ENCODE results near the gene RTP2.

The RTP2 gene

DNA sequence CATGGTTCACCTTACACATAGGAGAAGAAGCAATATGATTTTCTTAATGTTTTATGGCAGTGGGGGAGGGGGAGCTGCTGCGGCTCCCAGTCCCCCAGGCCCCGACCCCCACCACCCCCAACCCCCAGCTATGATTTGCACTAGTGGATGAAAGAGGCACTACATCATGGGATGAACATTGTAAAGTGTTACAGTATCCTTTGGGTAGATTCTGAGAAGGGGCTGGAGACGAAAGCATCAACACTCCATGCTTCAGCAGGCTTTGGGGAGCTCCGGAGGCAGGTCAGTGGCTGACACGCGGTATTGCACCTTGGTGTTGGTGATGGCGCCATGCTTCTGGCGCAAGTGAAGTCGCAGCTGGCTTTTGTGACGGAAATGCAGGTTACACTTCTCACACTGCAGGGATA, 19.9 kb upstream of the RTP2 start:
- TF ChIP-seq, protein P1, sequence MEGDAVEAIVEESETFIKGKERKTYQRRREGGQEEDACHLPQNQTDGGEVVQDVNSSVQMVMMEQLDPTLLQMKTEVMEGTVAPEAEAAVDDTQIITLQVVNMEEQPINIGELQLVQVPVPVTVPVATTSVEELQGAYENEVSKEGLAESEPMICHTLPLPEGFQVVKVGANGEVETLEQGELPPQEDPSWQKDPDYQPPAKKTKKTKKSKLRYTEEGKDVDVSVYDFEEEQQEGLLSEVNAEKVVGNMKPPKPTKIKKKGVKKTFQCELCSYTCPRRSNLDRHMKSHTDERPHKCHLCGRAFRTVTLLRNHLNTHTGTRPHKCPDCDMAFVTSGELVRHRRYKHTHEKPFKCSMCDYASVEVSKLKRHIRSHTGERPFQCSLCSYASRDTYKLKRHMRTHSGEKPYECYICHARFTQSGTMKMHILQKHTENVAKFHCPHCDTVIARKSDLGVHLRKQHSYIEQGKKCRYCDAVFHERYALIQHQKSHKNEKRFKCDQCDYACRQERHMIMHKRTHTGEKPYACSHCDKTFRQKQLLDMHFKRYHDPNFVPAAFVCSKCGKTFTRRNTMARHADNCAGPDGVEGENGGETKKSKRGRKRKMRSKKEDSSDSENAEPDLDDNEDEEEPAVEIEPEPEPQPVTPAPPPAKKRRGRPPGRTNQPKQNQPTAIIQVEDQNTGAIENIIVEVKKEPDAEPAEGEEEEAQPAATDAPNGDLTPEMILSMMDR (IDR thresholded peaks at IDR 0.05; ENCODE audit: low read length) = no peak
- no peak for TF ChIP-seq EZH2phosphoT487 (IDR thresholded peaks at IDR 0.05; ENCODE audit: low read length)
- TF ChIP-seq EZH2 (optimal IDR thresholded peaks at IDR 0.05; ENCODE audit: low read depth, low read length) = no peak

DNA sequence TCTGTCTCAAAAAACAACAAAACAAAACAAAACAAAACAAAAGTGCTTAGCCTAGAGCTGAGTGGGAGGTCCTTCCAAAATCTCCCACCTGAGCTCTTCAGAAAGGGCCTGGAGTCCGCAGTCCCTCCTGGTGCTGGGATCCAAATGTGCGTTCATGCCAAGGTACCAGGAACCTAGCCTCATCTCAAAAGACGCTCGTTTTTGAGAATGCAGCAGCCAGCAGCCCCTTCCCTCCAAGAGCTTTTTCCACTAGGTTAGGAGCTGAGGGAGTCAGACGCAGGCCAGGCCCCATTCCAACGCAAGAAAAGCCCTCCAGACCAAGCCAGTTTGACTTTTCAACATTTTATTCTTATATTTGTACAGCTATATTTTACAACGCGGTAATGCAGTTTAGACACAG, 18.7 kb upstream of the RTP2 start:
- Histone ChIP-seq H3K4me2 (ENCODE audit: low read depth, low read length) (no peak overlapping the region), H2AFZ (ENCODE audit: low read length) (no peak overlapping the region), H3K36me3 (replicated peaks; ENCODE audit: insufficient read depth, low read length) (no peaks in the 10 kb centered on the region), H3K9ac (ENCODE audit: low read length) (no peak overlapping the region), H3F3A (ENCODE audit: insufficient read depth, low read length) (no peaks in the 10 kb centered on the region), H3K9me2 (replicated peaks; ENCODE audit: insufficient read depth, low read length) (no peaks in the 10 kb centered on the region), H3K9me3 (replicated peaks; ENCODE audit: insufficient read depth, low read length) (no peaks in the 10 kb centered on the region), H3K4me1 (ENCODE audit: low read length) (no peaks in the 10 kb centered on the region), H3K79me2 (ENCODE audit: low read length) (no peaks in the 10 kb centered on the region), H3K4me3 (ENCODE audit: low read length) (no peak overlapping the region), H4K20me1 (ENCODE audit: insufficient read depth, low read length) (no peaks in the 10 kb centered on the region), H3K27me3 (replicated peaks; ENCODE audit: insufficient read depth, low read length) (no peaks in the 10 kb centered on the region), H3K27ac (ENCODE audit: low read length) (no peak overlapping the region)
- DNase-seq = no peak
- TF ChIP-seq, protein P1 (IDR thresholded peaks at IDR 0.05; ENCODE audit: low read length) = no peak
- no peak for TF ChIP-seq EZH2 (optimal IDR thresholded peaks at IDR 0.05; ENCODE audit: low read depth, low read length)
- no peak for TF ChIP-seq EZH2phosphoT487 (IDR thresholded peaks at IDR 0.05; ENCODE audit: low read length)

More for the DNA sequence above, 19.9 kb upstream of the RTP2 start:
- Histone ChIP-seq H3K36me3 (replicated peaks; ENCODE audit: insufficient read depth, low read length) (no peaks in the 10 kb centered on the region), H4K20me1 (ENCODE audit: insufficient read depth, low read length) (no peaks in the 10 kb centered on the region), H3K9me2 (replicated peaks; ENCODE audit: insufficient read depth, low read length) (no peaks in the 10 kb centered on the region), H3K4me2 (ENCODE audit: low read depth, low read length) (no peak overlapping the region), H3K27ac (ENCODE audit: low read length) (no peak overlapping the region), H3K9ac (ENCODE audit: low read length) (no peak overlapping the region), H3K9me3 (replicated peaks; ENCODE audit: insufficient read depth, low read length) (no peaks in the 10 kb centered on the region), H3K79me2 (ENCODE audit: low read length) (no peaks in the 10 kb centered on the region), H3K4me3 (ENCODE audit: low read length) (no peak overlapping the region), H2AFZ (ENCODE audit: low read length) (no peak overlapping the region), H3F3A (ENCODE audit: insufficient read depth, low read length) (no peaks in the 10 kb centered on the region), H3K4me1 (ENCODE audit: low read length) (no peaks in the 10 kb centered on the region), H3K27me3 (replicated peaks; ENCODE audit: insufficient read depth, low read length) (no peaks in the 10 kb centered on the region)
- DNase-seq = no peak

DNA sequence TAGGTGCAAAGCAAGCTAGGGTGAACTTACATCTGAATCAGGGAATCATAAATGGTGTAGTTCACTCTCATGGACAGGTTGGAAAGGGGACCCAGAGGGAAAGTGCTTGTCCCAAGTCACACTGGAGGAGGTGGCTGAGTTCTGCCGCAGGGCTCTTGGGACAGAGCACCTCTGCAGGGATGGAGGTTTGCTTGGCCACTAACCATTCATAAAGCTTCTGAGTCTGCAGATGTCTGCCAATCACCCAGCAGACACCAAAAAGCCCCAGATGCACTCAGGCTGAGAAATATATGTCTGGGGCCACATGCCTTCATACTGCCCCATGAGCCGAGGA, 17.9 kb upstream of the RTP2 start:
- Histone ChIP-seq H3K4me3 (ENCODE audit: low read length) (no peak overlapping the region), H3K4me1 (ENCODE audit: low read length) (no peaks in the 10 kb centered on the region), H3F3A (ENCODE audit: insufficient read depth, low read length) (no peaks in the 10 kb centered on the region), H2AFZ (ENCODE audit: low read length) (no peak overlapping the region), H3K9me3 (replicated peaks; ENCODE audit: insufficient read depth, low read length) (no peaks in the 10 kb centered on the region), H3K27me3 (replicated peaks; ENCODE audit: insufficient read depth, low read length) (no peaks in the 10 kb centered on the region), H3K27ac (ENCODE audit: low read length) (no peak overlapping the region), H3K9ac (ENCODE audit: low read length) (no peak overlapping the region), H3K9me2 (replicated peaks; ENCODE audit: insufficient read depth, low read length) (no peaks in the 10 kb centered on the region), H3K36me3 (replicated peaks; ENCODE audit: insufficient read depth, low read length) (no peaks in the 10 kb centered on the region), H3K4me2 (ENCODE audit: low read depth, low read length) (no peak overlapping the region), H3K79me2 (ENCODE audit: low read length) (no peaks in the 10 kb centered on the region), H4K20me1 (ENCODE audit: insufficient read depth, low read length) (no peaks in the 10 kb centered on the region)
- DNase-seq = no peak
- TF ChIP-seq EZH2phosphoT487 (IDR thresholded peaks at IDR 0.05; ENCODE audit: low read length) (no peak), EZH2 (optimal IDR thresholded peaks at IDR 0.05; ENCODE audit: low read depth, low read length) (no peak)
- TF ChIP-seq, protein P1 (IDR thresholded peaks at IDR 0.05; ENCODE audit: low read length) = no peak

Data from MM.1S (cell line).